H9 (cell line): ENCODE results near the gene MYOZ2. TPM values are rescaled to one million over a fixed set of nuclear protein-coding genes. Genes with fewer than 3 reads are reported as not detected.

ENCODE experiments used
- DNase-seq: peaks from one replicate; pipeline ENCODE4 v3.0.0-alpha.2; 2017
- H2AFZ ChIP-seq: one replicate; pipeline ENCODE4 v1.6.1; 2013; ENCODE audit warnings: mild to moderate bottlenecking, low read length, control low read depth, moderate library complexity
- H2AK5ac ChIP-seq: 2 replicates; pipeline ENCODE4 v1.6.1; 2013; ENCODE audit warnings: low read length, control low read depth, mixed read lengths; ENCODE audit not compliant: insufficient read length
- H2BK120ac ChIP-seq: one replicate; pipeline ENCODE4 v1.6.1; 2013; ENCODE audit warnings: low read depth, mild to moderate bottlenecking, low read length, control low read depth, inconsistent platforms; ENCODE audit not compliant: poor library complexity, severe bottlenecking
- H2BK12ac ChIP-seq: 2 replicates; pipeline ENCODE4 v1.6.1; 2013; ENCODE audit warnings: low read length, control low read depth, mixed read lengths, low read depth; ENCODE audit not compliant: insufficient read length
- H2BK15ac ChIP-seq: 2 replicates; pipeline ENCODE4 v1.6.1; 2013; ENCODE audit warnings: low read depth, low read length, control low read depth
- H2BK20ac ChIP-seq: one replicate; pipeline ENCODE4 v1.6.1; 2013; ENCODE audit warnings: low read depth, mild to moderate bottlenecking, low read length, control low read depth, inconsistent platforms; ENCODE audit not compliant: poor library complexity, severe bottlenecking
- H2BK5ac ChIP-seq: 2 replicates; pipeline ENCODE4 v1.6.1; 2013; ENCODE audit warnings: low read length, control low read depth, mixed read lengths; ENCODE audit not compliant: insufficient read length
- H3K14ac ChIP-seq: 2 replicates; pipeline ENCODE4 v1.6.1; 2013; ENCODE audit warnings: low read length, control low read depth; ENCODE audit not compliant: insufficient read depth
- H3K18ac ChIP-seq: 2 replicates; pipeline ENCODE4 v1.6.1; 2013; ENCODE audit warnings: low read depth, mild to moderate bottlenecking, mixed read lengths, low read length, control low read depth; ENCODE audit not compliant: insufficient read length
- H3K23ac ChIP-seq: 2 replicates; pipeline ENCODE4 v1.6.1; 2013; ENCODE audit warnings: low read length, control low read depth, mixed read lengths, low read depth; ENCODE audit not compliant: insufficient read length
- H3K23me2 ChIP-seq: 2 replicates; pipeline ENCODE4 v1.6.1; 2013; ENCODE audit warnings: low read depth, mild to moderate bottlenecking, mixed read lengths, low read length, control low read depth; ENCODE audit not compliant: insufficient read length, poor library complexity, severe bottlenecking
- H3K27ac ChIP-seq: 2 replicates; pipeline ENCODE4 v1.5.1; 2013; ENCODE audit warnings: low read length, control low read depth, mixed read lengths, low read depth; ENCODE audit not compliant: insufficient read length
- H3K27me3 ChIP-seq: 2 replicates; pipeline ENCODE4 v1.6.1; 2013; ENCODE audit warnings: low read length, control low read depth, inconsistent platforms; ENCODE audit not compliant: insufficient read depth
- H3K4ac ChIP-seq: 2 replicates; pipeline ENCODE4 v1.6.1; 2013; ENCODE audit warnings: low read depth, mild to moderate bottlenecking, control low read depth, inconsistent platforms, low read length, moderate library complexity
- H3K4me1 ChIP-seq: 2 replicates; pipeline ENCODE4 v1.6.1; 2013; ENCODE audit warnings: low read length, control low read depth, inconsistent platforms; ENCODE audit not compliant: insufficient read depth
- H3K4me2 ChIP-seq: 2 replicates; pipeline ENCODE4 v1.6.1; 2013; ENCODE audit warnings: low read length, control low read depth, mixed read lengths; ENCODE audit not compliant: insufficient read length, insufficient read depth
- H3K56ac ChIP-seq: 2 replicates; pipeline ENCODE4 v1.6.1; 2013; ENCODE audit warnings: low read depth, mild to moderate bottlenecking, mixed read lengths, low read length, control low read depth; ENCODE audit not compliant: insufficient read length
- H3K79me1 ChIP-seq: 2 replicates; pipeline ENCODE4 v1.6.1; 2013; ENCODE audit warnings: low read depth, mild to moderate bottlenecking, moderate library complexity, low read length, control low read depth, inconsistent platforms; ENCODE audit not compliant: insufficient read depth, poor library complexity, severe bottlenecking
- H3K79me2 ChIP-seq: 2 replicates; pipeline ENCODE4 v1.6.1; 2013; ENCODE audit warnings: low read length, control low read depth, inconsistent platforms; ENCODE audit not compliant: insufficient read depth
- H3K9ac ChIP-seq: 2 replicates; pipeline ENCODE4 v1.6.1; 2013; ENCODE audit warnings: low read length, control low read depth, mixed read lengths; ENCODE audit not compliant: insufficient read length; ENCODE audit errors: extremely low read depth
- H3K9me3 ChIP-seq: one replicate; pipeline ENCODE4 v1.6.1; 2013; ENCODE audit warnings: low read depth, low read length, inconsistent platforms; ENCODE audit not compliant: control insufficient read depth
- H3T11ph ChIP-seq: one replicate; pipeline ENCODE4 v1.6.1; 2013; ENCODE audit warnings: mild to moderate bottlenecking, low read length, control low read depth, inconsistent platforms
- H4K20me1 ChIP-seq: one replicate; pipeline ENCODE4 v1.6.1; 2013; ENCODE audit not compliant: control insufficient read depth, insufficient read length, insufficient read depth
- H4K5ac ChIP-seq: 2 replicates; pipeline ENCODE4 v1.6.1; 2013; ENCODE audit warnings: low read depth, mild to moderate bottlenecking, mixed read lengths, low read length, control low read depth; ENCODE audit not compliant: insufficient read length
- H4K8ac ChIP-seq: replicated peaks from 2 replicates; pipeline ENCODE4 v1.6.1; 2013; ENCODE audit warnings: low read length, control low read depth, mixed read lengths, low read depth; ENCODE audit not compliant: insufficient read length
- H4K91ac ChIP-seq: 2 replicates; pipeline ENCODE4 v1.6.1; 2013; ENCODE audit warnings: low read depth, mild to moderate bottlenecking, moderate library complexity, mixed read lengths, low read length, control low read depth; ENCODE audit not compliant: insufficient read length
- H3K27ac Mint-ChIP-seq, 3 experiments: 2 replicates in 2 of 3; 3 replicates in 1 of 3; pipeline ENCODE4 v1.8.0; 2020 to 2021; ENCODE audit warnings: mixed read lengths in 3 of 3, mild to moderate bottlenecking in 1 of 3, moderate library complexity in 1 of 3
- H3K27me3 Mint-ChIP-seq: 2 replicates; pipeline ENCODE4 v1.8.0; 2021; ENCODE audit warnings: low read depth, mild to moderate bottlenecking, moderate library complexity, mixed read lengths
- H3K36me3 Mint-ChIP-seq, 3 experiments: 2 replicates in 2 of 3; 3 replicates in 1 of 3; pipeline ENCODE4 v1.8.0; 2020 to 2021; ENCODE audit warnings: low read depth in 3 of 3, mixed read lengths in 3 of 3; ENCODE audit not compliant: insufficient read depth in 1 of 3
- H3K4me1 Mint-ChIP-seq, 2 experiments: 2 replicates each; pipeline ENCODE4 v1.8.0; 2020; ENCODE audit warnings: mixed read lengths in 2 of 2
- H3K4me3 Mint-ChIP-seq, 2 experiments: 2 replicates in 1 of 2; 3 replicates in 1 of 2; pipeline ENCODE4 v1.8.0; 2020 to 2021; ENCODE audit warnings: mild to moderate bottlenecking in 2 of 2, mixed read lengths in 2 of 2, moderate library complexity in 1 of 2
- H3K9me3 Mint-ChIP-seq, 2 experiments: 2 replicates in 1 of 2; 3 replicates in 1 of 2; pipeline ENCODE4 v1.8.0; 2020; ENCODE audit warnings: mild to moderate bottlenecking in 2 of 2, mixed read lengths in 2 of 2, moderate library complexity in 1 of 2
- CTCF ChIP-seq: fragments of 200-600 bp; sonication (generic); conservative IDR thresholded peaks from 3 replicates; pipeline ENCODE4 v1.8.0; 2021; ENCODE audit warnings: antibody characterized with exemption, mild to moderate bottlenecking
- total RNA-seq: library from RNA; stranded (reverse); gene quantifications from 2 replicates; pipeline ENCODE4 v1.2.1, GENCODE V29; 2021

MYOZ2 gene
- total RNA-seq, 1 experiment from 2014 or later: not detected

- no peak overlapping the region for H2AK5ac ChIP-seq
- no peaks in the 10 kb centered on the region for H3K79me2 ChIP-seq
- no peaks in the 10 kb centered on the region for H3K27me3 ChIP-seq
- H3K27ac ChIP-seq: no peak overlapping the region
- no peak overlapping the region for H3K9ac ChIP-seq
- no peak overlapping the region for H2BK20ac ChIP-seq
- Mint-ChIP-seq H3K4me1 (peaks cover 21 to 26% of the 10 kb centered on the region in 2 experiments), H3K36me3 (no peaks in the 10 kb centered on the region; a peak in 1 of 7 replicates), H3K27me3 (peaks cover 4% of the 10 kb centered on the region), H3K27ac (0 out of 7 replicates have a peak overlapping the region, but pooled peaks of 1 of the 3 experiments have one; percentile 7), H3K9me3 (peaks cover 0 to 3% of the 10 kb centered on the region in 2 experiments; a peak in 1 of 5 replicates), H3K4me3 (no peak overlapping the region)
- no peak overlapping the region for H3K56ac ChIP-seq
- no peak overlapping the region for H2BK5ac ChIP-seq
- H3K4me1 ChIP-seq: 0 out of 2 replicates have a peak, but pooled peaks cover 2% of the 10 kb centered on the region
- H4K91ac ChIP-seq: no peak overlapping the region
- H3K23me2 ChIP-seq: peaks cover 7% of the 10 kb centered on the region
- H4K20me1 ChIP-seq: no peaks in the 10 kb centered on the region
- no peak overlapping the region for H2AFZ ChIP-seq
- H3K23ac ChIP-seq: no peak overlapping the region
- no peak overlapping the region for H2BK120ac ChIP-seq
- no peak overlapping the region for H2BK12ac ChIP-seq
- no peak for DNase-seq
- no peak overlapping the region for H3T11ph ChIP-seq
- H4K5ac ChIP-seq: no peak overlapping the region
- H4K8ac ChIP-seq: no peak overlapping the region
- H3K14ac ChIP-seq: no peak overlapping the region
- no peaks in the 10 kb centered on the region for H3K79me1 ChIP-seq
- H3K4me2 ChIP-seq: no peak overlapping the region
- no peak overlapping the region for H3K18ac ChIP-seq
- no peak for TF ChIP-seq CTCF
- H2BK15ac ChIP-seq: no peak overlapping the region
- H3K4ac ChIP-seq: no peak overlapping the region
- H3K9me3 ChIP-seq: no peaks in the 10 kb centered on the region
Measured at GRCh38 chr4:119209077-119209476, 73.4 kb downstream of the MYOZ2 start.
